ENCODE results near the gene UXS1. TPM values are rescaled to one million over a fixed set of nuclear protein-coding genes. Genes with fewer than 3 reads are reported as not detected.

UXS1 gene
- polyA plus RNA-seq, 1 donor from 2014 or later = 19.1 TPM

- TF ChIP-seq EP300 (conservative IDR thresholded peaks at IDR 0.05; ENCODE audit: poor library complexity, severe bottlenecking) (no peak), SMC3 (conservative IDR thresholded peaks at IDR 0.05; ENCODE audit: poor library complexity) (no peak), EZH2 (IDR thresholded peaks at IDR 0.05; ENCODE audit: borderline replicate concordance, insufficient read depth, low read length, poor library complexity, severe bottlenecking) (no peak), TAF1 (IDR thresholded peaks at IDR 0.05; ENCODE audit: low read depth) (no peak), RAD21 (conservative IDR thresholded peaks at IDR 0.05) (no peak), CTCF (IDR thresholded peaks at IDR 0.05; ENCODE audit: poor library complexity, severe bottlenecking) (no peak), POLR2AphosphoS5 (IDR thresholded peaks at IDR 0.05) (no peak), MXI1 (conservative IDR thresholded peaks at IDR 0.05; ENCODE audit: poor library complexity, severe bottlenecking) (no peak)
- TF ChIP-seq, protein P1, sequence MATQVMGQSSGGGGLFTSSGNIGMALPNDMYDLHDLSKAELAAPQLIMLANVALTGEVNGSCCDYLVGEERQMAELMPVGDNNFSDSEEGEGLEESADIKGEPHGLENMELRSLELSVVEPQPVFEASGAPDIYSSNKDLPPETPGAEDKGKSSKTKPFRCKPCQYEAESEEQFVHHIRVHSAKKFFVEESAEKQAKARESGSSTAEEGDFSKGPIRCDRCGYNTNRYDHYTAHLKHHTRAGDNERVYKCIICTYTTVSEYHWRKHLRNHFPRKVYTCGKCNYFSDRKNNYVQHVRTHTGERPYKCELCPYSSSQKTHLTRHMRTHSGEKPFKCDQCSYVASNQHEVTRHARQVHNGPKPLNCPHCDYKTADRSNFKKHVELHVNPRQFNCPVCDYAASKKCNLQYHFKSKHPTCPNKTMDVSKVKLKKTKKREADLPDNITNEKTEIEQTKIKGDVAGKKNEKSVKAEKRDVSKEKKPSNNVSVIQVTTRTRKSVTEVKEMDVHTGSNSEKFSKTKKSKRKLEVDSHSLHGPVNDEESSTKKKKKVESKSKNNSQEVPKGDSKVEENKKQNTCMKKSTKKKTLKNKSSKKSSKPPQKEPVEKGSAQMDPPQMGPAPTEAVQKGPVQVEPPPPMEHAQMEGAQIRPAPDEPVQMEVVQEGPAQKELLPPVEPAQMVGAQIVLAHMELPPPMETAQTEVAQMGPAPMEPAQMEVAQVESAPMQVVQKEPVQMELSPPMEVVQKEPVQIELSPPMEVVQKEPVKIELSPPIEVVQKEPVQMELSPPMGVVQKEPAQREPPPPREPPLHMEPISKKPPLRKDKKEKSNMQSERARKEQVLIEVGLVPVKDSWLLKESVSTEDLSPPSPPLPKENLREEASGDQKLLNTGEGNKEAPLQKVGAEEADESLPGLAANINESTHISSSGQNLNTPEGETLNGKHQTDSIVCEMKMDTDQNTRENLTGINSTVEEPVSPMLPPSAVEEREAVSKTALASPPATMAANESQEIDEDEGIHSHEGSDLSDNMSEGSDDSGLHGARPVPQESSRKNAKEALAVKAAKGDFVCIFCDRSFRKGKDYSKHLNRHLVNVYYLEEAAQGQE (IDR thresholded peaks at IDR 0.05; ENCODE audit: borderline replicate concordance) = no peak
- H3F3A ChIP-seq (ENCODE audit: insufficient read depth, low read length, poor library complexity, severe bottlenecking) = no peaks in the 10 kb centered on the region
- H3K4me3 ChIP-seq (ENCODE audit: low read length) = no peak overlapping the region
- no peaks in the 10 kb centered on the region for H3K9me2 ChIP-seq (ENCODE audit: insufficient read depth, low read length)
- H3K27me3 ChIP-seq (ENCODE audit: insufficient read depth, low read depth, low read length) = no peaks in the 10 kb centered on the region
- no peaks in the 10 kb centered on the region for H3K9me3 ChIP-seq (ENCODE audit: low read length)
- peaks cover 57% of the 10 kb centered on the region for H3K79me2 ChIP-seq (replicated peaks; ENCODE audit: insufficient read depth, low read length)
- no peak overlapping the region for H2AFZ ChIP-seq (ENCODE audit: low read depth, low read length)
- H3K27ac ChIP-seq (ENCODE audit: low read length) = no peak overlapping the region
- H3K4me2 ChIP-seq (ENCODE audit: low read length) = no peak overlapping the region
- no peaks in the 10 kb centered on the region for H3K36me3 ChIP-seq (ENCODE audit: insufficient read depth, low read length)
- H3K9ac ChIP-seq (ENCODE audit: low read length) = no peak overlapping the region
- no peaks in the 10 kb centered on the region for H4K20me1 ChIP-seq (ENCODE audit: insufficient read depth)
Observed at GRCh38 chr2:106187273-106187891, 6.7 kb downstream of the UXS1 start.

DNA sequence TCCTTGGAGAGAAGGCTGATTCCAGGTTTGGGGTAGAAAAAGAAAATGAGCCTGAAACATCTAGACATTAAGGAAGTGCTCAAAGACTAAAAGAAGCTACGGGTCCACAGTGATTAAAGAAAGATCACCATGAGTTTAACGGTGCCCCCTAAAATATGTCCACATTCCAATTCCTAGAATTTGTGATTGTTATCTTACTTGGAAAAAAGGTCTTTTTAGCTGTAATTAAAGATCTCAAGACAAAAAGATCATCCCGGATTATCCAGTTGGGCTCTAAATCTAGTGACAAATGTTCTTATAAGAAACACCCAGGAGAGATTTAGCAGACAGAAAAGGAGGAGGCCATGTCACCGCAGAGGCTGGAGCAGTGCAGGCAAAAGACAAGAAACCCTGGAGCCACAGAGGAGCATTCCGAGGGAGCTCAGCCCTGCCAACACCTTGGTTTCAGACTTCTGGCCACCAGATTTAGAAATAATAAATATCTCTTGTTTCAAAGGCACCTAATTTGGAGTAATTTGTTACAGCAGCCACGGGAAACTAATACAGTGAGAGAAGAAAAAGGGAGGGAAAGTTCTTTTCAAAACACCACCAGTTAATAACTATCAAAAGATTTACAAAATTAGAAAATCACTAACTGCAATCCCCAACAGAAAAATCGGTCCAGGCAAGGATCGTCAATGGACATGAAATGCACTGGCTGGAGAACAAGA is 8.5 kb downstream of the UXS1 start:
- H3K27ac ChIP-seq (ENCODE audit: low read length) = no peak overlapping the region
- H4K20me1 ChIP-seq (ENCODE audit: insufficient read depth) = no peaks in the 10 kb centered on the region
- no peak for TF ChIP-seq MXI1 (conservative IDR thresholded peaks at IDR 0.05; ENCODE audit: poor library complexity, severe bottlenecking)
- no peak for TF ChIP-seq POLR2AphosphoS5 (IDR thresholded peaks at IDR 0.05)
- no peak for TF ChIP-seq EP300 (conservative IDR thresholded peaks at IDR 0.05; ENCODE audit: poor library complexity, severe bottlenecking)
- TF ChIP-seq EZH2 (IDR thresholded peaks at IDR 0.05; ENCODE audit: borderline replicate concordance, insufficient read depth, low read length, poor library complexity, severe bottlenecking) = no peak
- TF ChIP-seq RAD21 (conservative IDR thresholded peaks at IDR 0.05) = no peak
- no peak for TF ChIP-seq TAF1 (IDR thresholded peaks at IDR 0.05; ENCODE audit: low read depth)
- no peak for TF ChIP-seq SMC3 (conservative IDR thresholded peaks at IDR 0.05; ENCODE audit: poor library complexity)
- TF ChIP-seq, protein P1 (IDR thresholded peaks at IDR 0.05; ENCODE audit: borderline replicate concordance) = no peak
- no peak for TF ChIP-seq CTCF (IDR thresholded peaks at IDR 0.05; ENCODE audit: poor library complexity, severe bottlenecking)
- no peaks in the 10 kb centered on the region for H3K9me3 ChIP-seq (ENCODE audit: low read length)
- no peaks in the 10 kb centered on the region for H3K27me3 ChIP-seq (ENCODE audit: insufficient read depth, low read depth, low read length)
- no peak overlapping the region for H3K4me2 ChIP-seq (ENCODE audit: low read length)
- H2AFZ ChIP-seq (ENCODE audit: low read depth, low read length) = no peak overlapping the region
- no peak overlapping the region for H3K9ac ChIP-seq (ENCODE audit: low read length)
- peaks cover 55% of the 10 kb centered on the region for H3K79me2 ChIP-seq (replicated peaks; ENCODE audit: insufficient read depth, low read length)
- H3K36me3 ChIP-seq (ENCODE audit: insufficient read depth, low read length) = no peaks in the 10 kb centered on the region
- H3K9me2 ChIP-seq (ENCODE audit: insufficient read depth, low read length) = no peaks in the 10 kb centered on the region
- no peak overlapping the region for H3K4me3 ChIP-seq (ENCODE audit: low read length)
- H3F3A ChIP-seq (ENCODE audit: insufficient read depth, low read length, poor library complexity, severe bottlenecking) = no peaks in the 10 kb centered on the region
